ENCODE data around the gene EPB41L2. TPM values are rescaled to one million over a fixed set of nuclear protein-coding genes. Genes with fewer than 3 reads are reported as not detected.

The EPB41L2 gene
- total RNA-seq, 3 donors from 2014 or later (not counting 1 experiment from before 2014, with no cell fraction given) = 6.8 to 11.4 (median 11.0) TPM

DNA sequence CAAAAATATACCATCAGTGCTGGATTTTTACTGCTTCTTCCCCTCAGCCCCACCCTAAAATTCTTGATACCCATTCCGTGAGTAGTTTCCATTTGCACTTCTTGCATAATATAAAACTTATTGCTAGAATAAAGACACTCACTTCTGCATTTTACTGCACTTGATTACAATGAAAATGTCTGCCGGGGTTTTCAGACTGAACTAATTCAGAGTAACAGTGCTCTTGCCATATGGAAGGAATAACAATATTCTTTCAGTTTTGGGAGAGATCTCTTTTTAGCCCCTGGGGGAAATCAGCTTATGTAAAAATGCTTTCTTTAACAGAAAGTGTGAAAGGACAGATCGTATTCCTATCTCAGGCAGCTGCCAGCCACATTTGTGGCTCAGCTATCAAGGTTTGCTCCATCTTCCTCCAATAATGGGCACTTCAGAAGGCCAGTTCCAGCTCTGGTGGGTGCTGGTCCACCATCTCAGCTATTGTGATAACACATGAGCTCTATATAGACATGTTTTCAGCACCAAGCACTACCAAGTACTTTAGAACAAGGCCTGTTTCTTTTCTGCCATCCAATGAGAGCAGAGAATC lies 226.9 kb downstream of the EPB41L2 start:
- Histone ChIP-seq H3K27me3 (ENCODE audit: control insufficient read depth, insufficient read depth, low read length) (no peaks in the 10 kb centered on the region), H3K4me3 (ENCODE audit: low read length) (no peak overlapping the region), H3K9me3 (ENCODE audit: control insufficient read depth, insufficient read depth, low read length) (no peaks in the 10 kb centered on the region), H3K4me1 (ENCODE audit: control insufficient read depth, insufficient read depth, low read length) (no peaks in the 10 kb centered on the region), H3K36me3 (ENCODE audit: control insufficient read depth, insufficient read depth, low read length) (no peaks in the 10 kb centered on the region), H3K27ac (ENCODE audit: low read length) (no peak overlapping the region)
- Mint-ChIP-seq H3K36me3 (no peaks in the 10 kb centered on the region), H3K9me3 (no peaks in the 10 kb centered on the region), H3K27ac (no peak overlapping the region), H3K4me1 (no peaks in the 10 kb centered on the region), H3K4me3 (no peak overlapping the region), H3K27me3 (ENCODE audit: low read depth in 2 of 2) (no peaks in the 10 kb centered on the region)
- no peak for ATAC-seq
- TF ChIP-seq, protein P1, sequence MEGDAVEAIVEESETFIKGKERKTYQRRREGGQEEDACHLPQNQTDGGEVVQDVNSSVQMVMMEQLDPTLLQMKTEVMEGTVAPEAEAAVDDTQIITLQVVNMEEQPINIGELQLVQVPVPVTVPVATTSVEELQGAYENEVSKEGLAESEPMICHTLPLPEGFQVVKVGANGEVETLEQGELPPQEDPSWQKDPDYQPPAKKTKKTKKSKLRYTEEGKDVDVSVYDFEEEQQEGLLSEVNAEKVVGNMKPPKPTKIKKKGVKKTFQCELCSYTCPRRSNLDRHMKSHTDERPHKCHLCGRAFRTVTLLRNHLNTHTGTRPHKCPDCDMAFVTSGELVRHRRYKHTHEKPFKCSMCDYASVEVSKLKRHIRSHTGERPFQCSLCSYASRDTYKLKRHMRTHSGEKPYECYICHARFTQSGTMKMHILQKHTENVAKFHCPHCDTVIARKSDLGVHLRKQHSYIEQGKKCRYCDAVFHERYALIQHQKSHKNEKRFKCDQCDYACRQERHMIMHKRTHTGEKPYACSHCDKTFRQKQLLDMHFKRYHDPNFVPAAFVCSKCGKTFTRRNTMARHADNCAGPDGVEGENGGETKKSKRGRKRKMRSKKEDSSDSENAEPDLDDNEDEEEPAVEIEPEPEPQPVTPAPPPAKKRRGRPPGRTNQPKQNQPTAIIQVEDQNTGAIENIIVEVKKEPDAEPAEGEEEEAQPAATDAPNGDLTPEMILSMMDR (IDR thresholded peaks at IDR 0.05) = no peak
- WGBS (ENCODE audit: insufficient coverage) = 86% methylated on average over 3 of the region's 3 CpGs
- DNase-seq = no peak
- intact Hi-C loops (cut with micrococcal nuclease) = no loop called here

DNA sequence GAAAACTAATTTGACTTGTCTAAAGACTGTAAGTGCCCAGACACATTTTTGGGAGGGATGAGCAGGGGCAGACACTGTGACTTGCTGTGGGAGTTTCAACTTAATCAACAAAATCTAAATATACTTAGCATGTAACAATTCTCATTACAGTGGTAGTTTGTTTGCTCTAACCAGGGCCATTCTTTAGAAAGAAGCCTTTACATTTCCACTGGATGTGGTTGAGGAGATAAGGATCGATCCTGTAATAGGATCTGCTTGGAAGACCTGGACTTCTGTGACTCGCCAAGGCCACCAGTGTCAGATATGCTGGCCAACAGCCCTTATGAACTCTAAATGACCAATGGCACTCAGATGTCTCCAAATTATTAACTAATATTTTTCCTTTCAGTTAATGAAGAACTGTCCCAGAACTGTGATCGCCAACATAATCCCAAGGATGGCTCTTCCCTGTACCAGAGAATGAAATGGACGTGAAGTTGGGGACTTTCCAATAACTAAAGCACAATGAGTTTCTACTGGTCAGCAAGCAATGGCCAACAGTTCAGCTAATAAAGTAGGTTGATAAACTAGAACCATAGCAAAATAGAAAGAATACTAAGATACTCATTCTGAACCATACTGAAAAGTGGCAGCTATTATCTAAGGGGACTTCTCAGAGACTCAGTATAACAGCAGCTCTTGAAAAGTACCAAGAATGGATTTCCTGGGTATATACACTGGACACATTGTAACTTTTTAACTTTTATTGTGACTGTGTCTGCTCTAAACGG lies 228.4 kb downstream of the EPB41L2 start:
- Mint-ChIP-seq H3K4me3 (no peak overlapping the region), H3K27ac (no peak overlapping the region), H3K36me3 (no peaks in the 10 kb centered on the region), H3K9me3 (no peaks in the 10 kb centered on the region), H3K27me3 (ENCODE audit: low read depth in 2 of 2) (no peaks in the 10 kb centered on the region), H3K4me1 (no peaks in the 10 kb centered on the region)
- Histone ChIP-seq H3K27ac (ENCODE audit: low read length) (no peak overlapping the region), H3K4me3 (ENCODE audit: low read length) (no peak overlapping the region), H3K27me3 (ENCODE audit: control insufficient read depth, insufficient read depth, low read length) (no peaks in the 10 kb centered on the region), H3K9me3 (ENCODE audit: control insufficient read depth, insufficient read depth, low read length) (no peaks in the 10 kb centered on the region), H3K36me3 (ENCODE audit: control insufficient read depth, insufficient read depth, low read length) (no peaks in the 10 kb centered on the region), H3K4me1 (ENCODE audit: control insufficient read depth, insufficient read depth, low read length) (no peaks in the 10 kb centered on the region)
- intact Hi-C loops (cut with micrococcal nuclease) = no loop called here
- TF ChIP-seq, protein P1 (IDR thresholded peaks at IDR 0.05) = no peak
- ATAC-seq (no peak), DNase-seq (no peak)
- 98% methylated on average over 4 of the region's 5 CpGs for WGBS (ENCODE audit: insufficient coverage)

DNA sequence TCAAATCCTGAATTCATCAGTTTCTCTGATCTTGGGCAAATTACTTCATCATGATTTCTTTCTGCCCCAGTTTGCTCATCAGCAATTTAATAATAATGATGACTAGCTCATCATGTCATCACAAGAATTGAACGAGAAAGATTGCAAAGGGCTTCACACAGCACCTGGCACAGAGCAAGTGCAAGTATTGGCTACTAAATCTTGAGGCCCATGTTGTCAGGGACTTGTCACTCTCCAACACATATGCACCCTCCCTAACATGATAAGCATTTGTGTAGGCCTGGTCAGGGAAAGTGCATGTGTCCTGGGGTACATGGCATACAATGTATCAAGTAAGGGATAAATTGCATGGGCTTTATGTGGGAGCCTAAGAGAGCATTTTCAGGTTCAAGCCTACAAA lies 229.5 kb downstream of the EPB41L2 start:
- WGBS (ENCODE audit: insufficient coverage) = 92% methylated on average over 1 of the region's 1 CpG
- no peaks in the 10 kb centered on the region for H3K9me3 Mint-ChIP-seq
- DNase-seq = no peak
- intact Hi-C loops (cut with micrococcal nuclease) = no loop called here
- no peaks in the 10 kb centered on the region for H3K36me3 Mint-ChIP-seq
- Histone ChIP-seq H3K27me3 (ENCODE audit: control insufficient read depth, insufficient read depth, low read length) (no peaks in the 10 kb centered on the region), H3K36me3 (ENCODE audit: control insufficient read depth, insufficient read depth, low read length) (no peaks in the 10 kb centered on the region), H3K9me3 (ENCODE audit: control insufficient read depth, insufficient read depth, low read length) (no peaks in the 10 kb centered on the region), H3K4me3 (ENCODE audit: low read length) (no peak overlapping the region), H3K27ac (ENCODE audit: low read length) (no peak overlapping the region), H3K4me1 (ENCODE audit: control insufficient read depth, insufficient read depth, low read length) (no peaks in the 10 kb centered on the region)
- no peak for ATAC-seq
- H3K4me3 Mint-ChIP-seq = no peak overlapping the region
- no peaks in the 10 kb centered on the region for H3K4me1 Mint-ChIP-seq
- H3K27ac Mint-ChIP-seq = no peak overlapping the region
- TF ChIP-seq, protein P1 (IDR thresholded peaks at IDR 0.05) = no peak
- H3K27me3 Mint-ChIP-seq (ENCODE audit: low read depth in 2 of 2) = no peaks in the 10 kb centered on the region

Data from natural killer cell (primary cell).